ENCODE data around the gene GOLGA6C. TPM values are rescaled to one million over a fixed set of nuclear protein-coding genes. Genes with fewer than 3 reads are reported as not detected.
"Not testable (repeated sequence)": the region's sequence is repeated elsewhere in the genome, so short reads cannot be mapped to it uniquely, and the experiment has no call there.

Gene GOLGA6C
- total and polyA plus RNA-seq, 10 of the 15 experiments (the other 5 are each of a cell fraction or from before 2014, with no cell fraction given) = not detected

- 37% methylated on average over 10 of the region's 10 CpGs for WGBS (ENCODE audit: insufficient coverage, insufficient replicate concordance, low lambda C conversion rate, missing lambda C conversion rate)
- in situ Hi-C loops (cut with MboI); FAIRE-seq: not testable (repeated sequence)
Measured at GRCh38 chr15:75225102-75225836, 32.9 kb upstream of the GOLGA6C start.

GRCh38 chr15:75225951-75226732 is 32.0 kb upstream of the GOLGA6C start:
- H2AFZ ChIP-seq (ENCODE audit: control insufficient read depth, low read depth, low read length) = no peak overlapping the region
- POLR2A ChIA-PET = no interaction called here
- H3K9me3 ChIP-seq (replicated peaks; ENCODE audit: control insufficient read depth, insufficient read depth, low read length) = no peaks in the 10 kb centered on the region
- 42% methylated on average over 16 of the region's 16 CpGs for whole genome bisulfite sequencing (ENCODE audit: insufficient coverage, insufficient replicate concordance, low lambda C conversion rate, missing lambda C conversion rate)
- SMC1A ChIA-PET (ENCODE audit: uncharacterized antibody, unreplicated experiment) = no interaction called here
- DNase-seq (ENCODE audit: low read depth, low spot score) (no peak), ATAC-seq (no peak), FAIRE-seq (no peak)
- H3K9ac ChIP-seq (ENCODE audit: control insufficient read depth, insufficient read depth, low read length) = no peak overlapping the region
- no peak overlapping the region for H3K4me3 ChIP-seq
- H3K36me3 ChIP-seq (ENCODE audit: control insufficient read depth in 2 of 2, insufficient read depth in 2 of 2, low read length in 1 of 2) = no peaks in the 10 kb centered on the region
- CTCF ChIA-PET = no interaction called here
- in situ Hi-C loops (cut with MboI) (no loop called here), intact Hi-C loops (cut with micrococcal nuclease; ENCODE audit: unreplicated experiment) (no loop called here)
- TF ChIP-seq SUZ12 (IDR thresholded peaks at IDR 0.05; ENCODE audit: unreplicated experiment) (no peak), TCF3 (IDR thresholded peaks at IDR 0.05; ENCODE audit: borderline replicate concordance, insufficient read depth, low read depth, low read length) (no peak), RCOR1 (conservative IDR thresholded peaks at IDR 0.05; ENCODE audit: low read depth, low read length) (no peak)
- H3K4me2 ChIP-seq (ENCODE audit: control insufficient read depth, insufficient read depth) = no peak overlapping the region
- no peak overlapping the region for H3K27ac ChIP-seq (ENCODE audit: control insufficient read depth, insufficient read depth)
- RAD21 ChIA-PET (ENCODE audit: unreplicated experiment) = interaction anchor here (0.6 kb wide), 1 partner anchor 11 kb away, joined by 3 read pairs; no protein-coding TSS in a partner anchor
- no peaks in the 10 kb centered on the region for H3K79me2 ChIP-seq (ENCODE audit: control insufficient read depth, insufficient read depth, low read length)
- no peaks in the 10 kb centered on the region for H4K20me1 ChIP-seq (ENCODE audit: control insufficient read depth, insufficient read depth)
- BruUV-seq (replicated peaks) = no TSS peak
- H3K27me3 ChIP-seq (replicated peaks in 1 of 2; ENCODE audit: control insufficient read depth in 2 of 2, insufficient read depth in 2 of 2, low read length in 1 of 2) = no peaks in the 10 kb centered on the region; a peak in 2 of 4 replicates
- H3K4me1 ChIP-seq (ENCODE audit: control insufficient read depth, insufficient read depth, low read length) = no peaks in the 10 kb centered on the region

More at GRCh38 chr15:75225102-75225836, 32.9 kb upstream of the GOLGA6C start:
- H3K4me1 ChIP-seq (ENCODE audit: control insufficient read depth, insufficient read depth, low read length); ATAC-seq; intact Hi-C loops (cut with micrococcal nuclease; ENCODE audit: unreplicated experiment); DNase-seq (ENCODE audit: low read depth, low spot score); H3K9ac ChIP-seq (ENCODE audit: control insufficient read depth, insufficient read depth, low read length); H3K27me3 ChIP-seq (replicated peaks in 1 of 2; ENCODE audit: control insufficient read depth in 2 of 2, insufficient read depth in 2 of 2, low read length in 1 of 2); H3K27ac ChIP-seq (ENCODE audit: control insufficient read depth, insufficient read depth); CTCF ChIA-PET; H3K4me2 ChIP-seq (ENCODE audit: control insufficient read depth, insufficient read depth); H3K79me2 ChIP-seq (ENCODE audit: control insufficient read depth, insufficient read depth, low read length); H3K4me3 ChIP-seq; H3K9me3 ChIP-seq (replicated peaks; ENCODE audit: control insufficient read depth, insufficient read depth, low read length); RAD21 ChIA-PET (ENCODE audit: unreplicated experiment); H2AFZ ChIP-seq (ENCODE audit: control insufficient read depth, low read depth, low read length); H3K36me3 ChIP-seq (ENCODE audit: control insufficient read depth in 2 of 2, insufficient read depth in 2 of 2, low read length in 1 of 2); BruUV-seq (replicated peaks); SMC1A ChIA-PET (ENCODE audit: uncharacterized antibody, unreplicated experiment); POLR2A ChIA-PET; H4K20me1 ChIP-seq (ENCODE audit: control insufficient read depth, insufficient read depth): not testable (repeated sequence)

GRCh38 chr15:75227112-75227511 is 31.0 kb upstream of the GOLGA6C start:
- H3K4me2 ChIP-seq (ENCODE audit: control insufficient read depth, insufficient read depth); FAIRE-seq; ATAC-seq; H3K9ac ChIP-seq (ENCODE audit: control insufficient read depth, insufficient read depth, low read length); H3K27me3 ChIP-seq (replicated peaks in 1 of 2; ENCODE audit: control insufficient read depth in 2 of 2, insufficient read depth in 2 of 2, low read length in 1 of 2); POLR2A ChIA-PET; H3K27ac ChIP-seq (ENCODE audit: control insufficient read depth, insufficient read depth); CTCF ChIA-PET; BruUV-seq (replicated peaks); RAD21 ChIA-PET (ENCODE audit: unreplicated experiment); H4K20me1 ChIP-seq (ENCODE audit: control insufficient read depth, insufficient read depth); H3K4me1 ChIP-seq (ENCODE audit: control insufficient read depth, insufficient read depth, low read length); H3K4me3 ChIP-seq; H3K9me3 ChIP-seq (replicated peaks; ENCODE audit: control insufficient read depth, insufficient read depth, low read length); H3K79me2 ChIP-seq (ENCODE audit: control insufficient read depth, insufficient read depth, low read length); DNase-seq (ENCODE audit: low read depth, low spot score); intact Hi-C loops (cut with micrococcal nuclease; ENCODE audit: unreplicated experiment); H2AFZ ChIP-seq (ENCODE audit: control insufficient read depth, low read depth, low read length); SMC1A ChIA-PET (ENCODE audit: uncharacterized antibody, unreplicated experiment); in situ Hi-C loops (cut with MboI); H3K36me3 ChIP-seq (ENCODE audit: control insufficient read depth in 2 of 2, insufficient read depth in 2 of 2, low read length in 1 of 2): not testable (repeated sequence)
- WGBS (ENCODE audit: insufficient coverage, insufficient replicate concordance, low lambda C conversion rate, missing lambda C conversion rate) = 48% methylated on average over 7 of the region's 7 CpGs
